Eye (tissue), 1 donor: ENCODE measurements around the gene CDH1.
"Not testable (repeated sequence)": the region's sequence is repeated elsewhere in the genome, so short reads cannot be mapped to it uniquely, and the experiment has no call there.

Experiments
- DNase-seq: peaks from one replicate; pipeline ENCODE4 v3.0.0-alpha.2; 2015

CDH1 gene

DNA sequence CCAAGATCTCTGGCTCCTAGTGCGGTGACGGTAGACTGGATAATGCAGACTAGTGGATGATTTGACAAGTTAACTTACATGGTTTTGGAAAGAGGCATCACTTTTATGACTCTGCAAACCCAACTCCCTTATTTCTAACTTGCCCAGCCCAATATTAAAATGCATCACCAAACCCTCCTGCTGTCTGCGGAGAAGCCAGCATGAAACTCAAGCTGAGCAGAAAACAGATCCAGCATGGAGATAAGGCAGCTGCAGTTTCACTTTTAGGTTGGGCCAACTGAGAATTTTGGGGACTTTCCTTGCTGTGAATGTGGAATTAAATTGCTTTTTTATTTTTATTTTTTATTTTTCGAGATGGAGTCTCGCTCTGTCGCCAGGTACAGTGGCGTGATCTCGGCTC lies 27.8 kb downstream of the CDH1 start:
- DNase-seq = no peak

DNA sequence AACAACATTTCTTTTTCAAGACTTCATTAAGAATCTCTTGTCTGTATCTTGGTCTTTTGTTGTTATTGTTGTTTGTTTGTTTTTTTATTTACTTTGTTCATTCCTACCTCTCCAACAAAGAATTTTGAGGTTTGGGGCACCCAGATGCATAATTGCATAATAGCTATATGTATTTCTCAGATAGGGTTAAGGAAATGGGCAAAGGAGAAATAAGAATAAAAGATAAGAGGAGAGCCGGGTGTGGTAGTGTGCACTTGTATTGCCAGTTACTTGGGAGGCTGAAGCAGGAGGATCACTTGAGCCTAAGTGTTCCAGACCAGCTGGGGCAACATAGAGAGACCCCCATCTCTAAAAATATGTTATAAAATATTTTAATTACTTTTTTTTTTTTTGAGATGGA lies 30.5 kb downstream of the CDH1 start:
- no peak for DNase-seq

DNA sequence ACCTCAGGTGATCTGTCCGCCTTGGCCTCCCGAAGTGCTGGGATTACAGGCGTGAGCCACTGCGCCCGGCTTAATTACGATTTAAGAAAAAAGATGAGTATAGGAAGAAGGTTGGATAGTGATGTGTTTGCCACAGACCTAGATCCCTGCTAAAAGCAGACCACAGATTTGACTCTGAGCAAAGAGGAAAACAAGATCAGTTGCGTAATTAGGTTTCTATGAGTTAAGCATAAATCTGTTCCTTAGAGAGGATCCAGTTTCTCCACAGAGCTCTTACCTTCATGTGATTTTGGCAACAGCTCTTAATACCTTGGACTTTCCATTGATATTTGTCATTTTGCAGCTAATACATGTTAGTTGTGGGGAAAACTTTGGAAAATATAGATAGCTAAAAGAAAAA lies 31.1 kb downstream of the CDH1 start:
- no peak for DNase-seq

DNA sequence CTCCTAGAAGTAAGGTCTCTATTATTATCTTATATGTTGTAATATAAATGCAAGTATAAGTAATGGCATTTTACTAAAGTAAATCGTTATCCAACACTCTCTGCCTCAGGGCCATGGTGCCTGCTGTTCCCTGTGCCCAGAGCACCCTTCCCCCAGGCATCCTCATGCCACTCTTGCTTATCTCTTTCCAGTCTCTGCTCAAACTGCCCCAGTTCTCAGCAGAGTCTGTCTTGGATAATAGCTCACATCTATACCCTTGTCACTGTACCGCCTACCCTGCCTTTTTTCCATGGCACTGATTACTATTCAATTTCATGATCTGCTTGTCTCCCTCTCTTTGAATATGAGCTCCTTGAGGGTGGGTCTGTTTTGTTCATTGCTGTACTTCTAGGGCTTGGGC lies 31.7 kb downstream of the CDH1 start:
- no peak for DNase-seq

DNA sequence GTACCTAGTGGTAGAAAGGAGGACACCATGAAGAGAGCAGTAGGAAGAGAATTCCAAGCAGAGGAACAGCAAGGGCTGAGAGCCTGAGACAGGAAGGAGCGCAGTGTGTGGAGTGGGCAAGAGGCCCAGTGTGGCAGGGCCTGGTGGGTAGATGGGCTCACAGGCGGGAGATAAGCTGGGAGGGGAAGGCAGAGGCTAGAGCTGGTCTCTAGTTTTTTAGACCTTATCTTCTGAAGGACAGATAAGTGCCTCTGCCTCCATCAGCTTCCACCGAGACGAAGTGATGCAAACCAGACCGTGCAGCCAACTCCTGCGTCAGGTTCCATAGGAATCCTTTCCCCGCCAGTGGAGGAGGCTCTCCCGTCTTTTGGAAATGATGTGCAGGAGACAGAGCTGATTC lies 33.6 kb downstream of the CDH1 start:
- no peak for DNase-seq

DNA sequence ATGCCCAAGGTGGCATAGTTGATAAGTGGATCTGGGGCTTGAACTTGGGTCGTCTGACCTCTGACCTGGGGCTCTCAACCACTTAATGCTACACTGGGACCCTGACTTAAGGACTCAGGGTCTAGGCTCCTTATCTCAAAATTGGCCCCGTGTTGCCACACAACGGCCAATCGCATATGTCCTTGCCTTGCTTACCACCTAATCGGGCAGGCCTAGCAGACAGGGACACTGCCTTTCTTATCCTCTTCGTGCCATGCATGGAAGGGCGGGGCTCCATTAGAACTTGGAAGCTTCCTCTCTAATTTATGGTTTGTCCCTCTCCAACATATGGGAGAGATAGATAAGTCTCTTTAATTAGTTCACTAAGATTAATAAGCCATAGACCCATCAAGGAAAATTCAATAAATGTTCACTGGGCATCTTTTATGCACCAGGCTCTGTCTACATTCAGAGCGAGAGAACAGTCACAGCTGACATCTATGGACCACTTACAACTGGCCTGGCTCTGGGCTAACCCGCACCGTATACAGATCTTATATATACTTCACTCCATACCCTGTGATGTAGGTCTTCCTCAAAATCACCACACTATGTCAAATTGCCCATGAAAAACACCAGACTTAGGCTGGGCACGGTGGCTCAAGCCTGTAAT lies 35.1 kb downstream of the CDH1 start:
- no peak for DNase-seq

DNA sequence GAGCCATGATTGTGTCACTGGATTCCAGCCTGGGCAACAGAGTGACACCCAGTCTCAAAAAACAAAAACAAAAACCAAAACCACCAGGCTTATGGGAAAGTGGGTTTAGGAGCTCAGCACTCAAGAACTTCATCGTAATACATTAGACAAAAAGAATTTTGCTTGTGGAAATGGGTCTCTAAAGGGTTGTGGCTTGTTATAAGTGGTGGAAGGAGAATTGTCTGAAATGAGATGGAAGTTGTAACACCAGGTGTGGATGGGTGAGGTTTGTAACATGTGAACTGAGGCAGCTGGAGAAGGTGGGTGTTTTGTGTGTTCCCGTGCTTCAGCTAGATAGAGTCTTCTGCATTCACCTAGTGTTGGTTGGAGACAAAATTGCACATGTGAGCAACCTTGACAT lies 35.8 kb downstream of the CDH1 start:
- DNase-seq = no peak

DNA sequence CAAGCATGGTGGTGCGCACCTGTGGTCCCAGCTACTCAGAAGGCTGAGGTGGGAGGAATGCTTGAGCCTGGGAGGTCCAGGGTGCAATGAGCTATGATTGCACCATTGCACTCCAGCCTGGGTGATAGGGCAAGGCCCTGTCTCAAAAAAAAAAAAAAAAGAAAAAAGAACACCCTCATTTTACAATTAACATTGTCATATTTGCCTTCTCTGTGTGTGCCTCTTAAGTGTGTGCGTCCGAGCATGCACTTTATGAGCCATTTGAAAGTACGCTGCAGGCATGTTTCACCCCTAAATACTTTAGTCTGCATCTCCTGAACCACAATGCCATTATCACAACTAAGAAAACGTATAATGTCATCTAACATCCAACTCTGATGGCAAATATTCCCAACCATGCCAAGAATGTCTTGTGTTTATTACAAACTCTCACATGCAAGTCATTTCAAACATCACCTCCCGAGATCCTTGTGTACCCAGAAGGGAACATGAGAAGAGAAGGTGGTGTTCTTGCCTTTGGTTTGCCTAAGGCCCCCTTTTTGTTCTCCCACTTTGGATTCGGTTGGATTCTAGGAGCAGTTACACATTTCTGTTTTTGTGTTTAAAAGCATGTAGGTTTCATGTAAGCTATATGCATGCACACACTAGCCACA lies 38.0 kb downstream of the CDH1 start:
- no peak for DNase-seq

DNA sequence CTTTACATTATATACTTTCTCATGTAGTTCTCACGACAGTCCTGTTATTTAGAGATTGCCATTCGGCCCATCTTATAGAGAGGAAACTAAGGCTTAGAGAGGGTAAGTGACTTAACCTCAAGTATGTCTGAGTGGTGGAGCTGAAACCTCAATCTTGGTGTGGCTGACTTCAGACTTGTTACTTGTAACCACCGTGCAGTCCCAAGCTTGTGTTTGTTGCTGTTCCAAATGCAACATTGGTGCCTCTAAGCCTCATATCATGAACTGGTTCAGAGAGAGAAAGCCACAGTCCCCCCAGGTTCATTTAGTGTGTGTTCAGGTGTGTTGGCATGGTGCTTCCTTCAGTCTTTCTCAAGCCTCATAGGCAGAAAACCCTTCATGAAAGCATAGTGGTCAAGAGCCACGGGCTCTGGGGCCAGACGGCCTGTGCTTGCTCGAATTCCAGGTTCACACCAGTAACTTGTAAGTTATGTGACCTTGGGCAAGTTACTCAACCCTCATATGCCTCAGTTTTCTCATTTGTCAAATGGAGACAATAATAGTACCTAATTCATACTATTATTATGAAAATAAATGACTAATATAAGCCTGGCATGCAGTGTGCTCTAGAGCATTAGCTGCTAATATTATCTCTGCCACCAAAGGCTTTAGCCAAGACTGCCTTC lies 39.9 kb downstream of the CDH1 start:
- DNase-seq = no peak

DNA sequence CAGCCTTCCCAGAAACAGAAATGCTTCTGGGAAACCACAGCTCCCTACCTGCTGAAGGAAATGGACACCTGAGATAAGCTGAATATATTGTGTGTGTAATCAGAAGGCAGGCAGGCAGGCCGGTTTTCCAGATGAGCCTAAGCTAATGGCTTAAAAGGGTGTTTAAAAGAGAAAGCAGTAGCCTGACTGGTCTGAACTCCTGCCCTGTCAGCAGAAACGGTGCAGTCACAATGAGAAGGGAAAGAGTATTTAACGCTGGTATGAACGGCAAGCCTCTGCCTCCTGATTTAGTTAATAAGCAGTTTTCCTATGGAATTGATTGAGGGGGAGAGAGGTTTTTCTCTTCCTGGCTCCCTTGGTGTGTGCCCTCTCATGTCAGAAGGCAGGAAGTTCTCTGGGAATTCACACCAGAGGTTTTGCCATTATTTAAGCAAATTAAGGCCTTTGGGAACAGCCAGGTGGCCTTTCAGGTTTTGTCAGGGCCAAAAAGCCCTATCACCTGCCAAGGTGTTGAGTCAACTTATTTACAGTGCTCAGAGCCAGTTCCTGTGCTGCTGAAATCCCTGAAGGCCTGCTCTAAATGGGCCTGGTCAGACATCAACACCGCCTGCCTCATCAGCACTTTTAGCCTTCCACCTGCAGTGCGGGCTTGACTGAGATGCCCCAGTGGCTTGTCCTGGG lies 41.6 kb downstream of the CDH1 start:
- DNase-seq = peak; percentile 14

DNA sequence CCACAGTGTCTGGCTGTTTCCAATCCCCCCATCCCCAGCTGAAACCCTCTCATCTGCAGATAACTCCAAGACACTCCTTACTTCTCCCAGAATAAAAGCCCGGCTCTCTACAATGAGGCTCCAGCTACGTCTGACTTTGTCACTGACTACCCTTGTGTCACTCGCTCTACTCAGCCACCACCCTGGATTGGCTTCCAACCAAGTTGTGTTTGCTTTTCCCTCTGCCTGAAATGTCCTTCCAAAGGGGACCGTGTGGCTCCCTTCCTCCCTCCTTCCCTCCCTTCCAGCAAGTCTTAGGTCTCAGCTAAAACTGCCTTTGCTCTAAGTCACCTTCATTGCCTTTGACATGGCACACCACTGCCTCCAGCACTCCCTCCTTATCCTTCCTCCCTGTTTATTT lies 42.8 kb downstream of the CDH1 start:
- no peak for DNase-seq

DNA sequence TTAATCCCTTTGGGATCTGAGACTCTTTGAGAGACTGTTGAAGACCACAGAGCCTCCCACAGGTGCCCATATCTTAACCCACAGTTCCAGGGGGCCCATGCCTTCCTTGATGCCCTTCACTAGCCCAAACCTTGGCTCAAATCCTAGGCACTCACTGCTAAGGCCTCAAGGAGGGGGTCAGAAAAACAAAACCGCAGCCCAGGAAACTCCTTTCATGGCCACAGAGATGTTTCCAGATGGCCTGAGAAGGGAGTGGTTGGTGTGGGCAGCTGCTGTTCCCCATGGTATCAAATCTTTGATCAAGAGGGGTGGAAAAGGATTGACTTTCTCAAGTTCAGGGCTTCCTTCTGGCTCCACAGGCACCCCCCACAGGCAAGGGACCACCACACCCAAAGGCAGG lies 44.7 kb downstream of the CDH1 start:
- no peak for DNase-seq

DNA sequence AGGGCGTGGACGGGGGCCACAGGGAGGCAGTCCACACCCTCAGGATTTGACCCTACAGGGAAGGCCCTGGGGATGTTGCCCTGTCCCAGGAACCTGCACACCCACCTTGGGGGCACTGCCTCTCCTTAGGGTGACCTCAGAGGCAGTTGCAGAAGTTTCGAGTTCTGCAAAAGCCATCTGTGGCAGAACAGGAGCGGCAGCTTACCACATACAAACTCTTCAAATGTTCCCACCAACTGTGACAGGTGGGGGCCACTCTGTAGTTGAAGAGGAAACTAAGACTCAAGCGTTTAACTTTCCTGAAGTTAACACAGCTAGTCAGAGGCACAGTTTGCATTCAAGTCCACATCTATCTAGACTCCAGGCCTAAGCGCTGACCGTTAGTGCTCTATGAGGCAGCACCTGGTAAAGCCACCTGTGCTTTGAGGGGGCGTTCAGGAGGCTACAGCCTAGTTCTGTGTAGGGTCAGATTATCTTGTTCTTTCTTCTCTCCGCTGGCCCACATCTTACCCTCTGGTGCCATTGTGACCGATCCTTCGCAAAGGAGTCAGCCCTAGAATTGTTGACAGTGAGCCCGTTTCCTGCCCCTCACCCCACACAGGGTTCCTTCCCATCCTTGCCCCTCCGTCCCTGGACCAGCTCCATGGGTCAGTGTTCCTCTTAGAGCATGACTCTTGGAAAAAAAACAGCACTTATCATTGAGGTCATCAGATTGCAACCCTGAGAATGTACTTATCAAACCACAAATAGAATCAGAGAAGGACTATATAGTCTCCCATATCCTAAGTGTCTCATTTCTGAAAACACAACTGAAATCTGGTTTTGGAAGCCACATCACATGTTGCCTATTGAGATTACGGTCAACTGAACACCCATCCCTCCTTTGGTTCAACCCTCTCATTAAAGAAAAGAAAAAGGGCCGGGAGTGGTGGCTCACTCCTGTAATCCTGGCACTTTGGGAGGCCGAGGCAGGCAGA lies 45.4 kb downstream of the CDH1 start:
- DNase-seq = no peak

DNA sequence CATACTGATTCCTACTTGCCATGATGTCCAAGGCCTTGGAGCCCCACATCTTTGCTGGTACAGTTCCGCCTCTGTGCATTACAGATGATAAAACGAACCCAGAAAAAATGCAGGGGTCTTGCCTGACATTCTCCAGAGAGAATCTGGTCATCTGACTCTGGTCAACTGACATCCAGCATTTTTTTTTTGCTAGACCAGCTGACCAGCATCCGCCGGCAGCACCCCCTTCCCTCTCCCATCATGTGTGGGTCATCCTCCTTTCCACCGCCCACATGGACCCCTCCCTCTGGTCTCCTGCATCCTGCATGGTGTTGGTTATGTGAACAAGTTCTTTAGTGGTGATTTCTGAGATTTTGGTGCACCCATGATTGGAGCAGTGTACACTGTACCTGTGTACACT lies 47.1 kb downstream of the CDH1 start:
- no peak for DNase-seq

DNA sequence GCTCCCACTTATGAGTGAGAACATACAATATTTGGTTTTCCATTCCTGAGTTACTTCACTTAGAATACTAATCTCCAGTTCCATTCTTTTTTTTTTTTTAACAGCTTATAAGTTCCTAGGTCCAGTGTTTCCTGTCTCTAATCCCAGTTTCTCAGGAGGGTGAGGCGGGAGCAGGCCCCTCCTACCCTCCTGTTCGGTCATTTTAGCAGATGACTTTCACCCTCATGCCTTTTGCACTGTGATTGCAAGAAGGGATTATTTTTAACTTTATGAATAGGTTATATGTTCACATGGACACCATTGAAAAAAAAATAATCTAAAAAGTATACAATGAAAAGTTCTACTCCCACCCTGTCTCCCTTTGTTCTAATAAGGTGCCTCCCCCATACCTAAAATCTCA lies 47.6 kb downstream of the CDH1 start:
- no peak for DNase-seq

DNA sequence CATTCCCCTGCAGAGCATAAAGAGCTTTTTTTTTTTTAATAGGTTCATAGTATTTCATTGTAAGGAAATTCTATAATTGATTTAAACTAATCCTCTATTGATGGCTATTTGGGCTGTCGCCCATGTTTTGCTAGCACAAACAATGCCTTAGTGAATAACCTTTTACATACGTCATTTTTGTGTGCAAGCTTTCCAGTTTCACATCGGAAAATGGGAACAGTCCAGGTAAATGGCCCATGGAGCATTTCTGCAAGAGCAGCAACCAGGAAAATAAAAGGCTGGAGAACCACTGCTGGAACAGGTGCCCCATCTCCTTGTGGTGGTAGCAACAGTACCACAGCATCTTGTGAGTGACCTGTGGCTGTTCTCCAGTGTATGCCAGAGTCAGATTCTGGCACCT lies 48.6 kb downstream of the CDH1 start:
- no peak for DNase-seq

DNA sequence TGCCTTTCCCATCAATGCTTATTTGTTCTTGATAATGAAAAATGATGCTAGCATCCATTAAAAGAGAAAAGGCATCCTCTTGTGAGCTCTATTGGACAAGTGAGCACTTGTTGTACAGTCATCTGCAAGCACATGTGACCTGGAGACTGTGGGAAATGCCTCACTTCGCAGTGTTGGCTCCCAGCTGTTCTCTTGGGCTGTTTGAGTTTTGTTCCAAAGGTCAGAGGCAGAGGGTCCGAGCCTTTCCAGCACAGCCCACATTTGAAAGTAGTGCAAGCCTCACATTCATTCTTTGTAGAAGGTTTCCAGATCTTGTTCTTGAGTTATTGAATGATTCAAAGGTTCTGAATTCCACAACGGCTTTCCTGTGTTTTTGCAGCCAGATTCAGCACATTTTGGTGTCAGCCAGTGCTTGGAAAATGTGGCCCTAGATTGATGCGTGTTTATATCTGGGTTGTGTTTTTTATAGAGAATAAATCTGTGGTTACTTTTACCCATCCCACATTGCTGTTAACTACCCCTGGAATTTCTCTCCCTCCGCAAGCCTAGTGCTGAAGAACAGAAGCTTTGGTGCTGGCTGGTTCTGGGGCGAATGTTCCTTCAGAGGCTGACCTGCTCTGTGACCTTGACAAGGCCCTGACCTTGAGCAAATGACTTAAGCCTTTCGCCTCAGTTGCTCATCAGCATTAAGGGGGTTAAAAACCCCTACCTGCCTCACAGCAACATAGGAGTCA lies 49.8 kb downstream of the CDH1 start:
- peak; percentile 35 for DNase-seq

DNA sequence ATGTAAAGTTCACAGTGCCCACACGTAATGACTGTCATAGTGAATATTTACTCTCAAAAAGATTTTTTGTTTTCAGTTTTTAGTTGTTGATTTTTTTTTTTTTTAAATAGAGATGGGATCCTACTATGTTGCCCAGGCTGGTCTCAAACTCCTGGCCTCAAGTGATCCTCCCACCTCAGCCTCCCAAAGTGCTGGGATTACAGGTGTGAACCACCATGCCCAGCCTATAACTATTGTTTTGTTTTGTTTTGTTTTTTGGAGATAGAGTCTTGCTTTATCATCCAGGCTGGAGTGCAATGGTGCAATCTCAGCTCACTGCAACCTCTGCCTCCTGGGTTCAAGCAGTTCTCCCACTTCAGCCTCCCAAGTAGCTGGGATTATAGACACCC lies 50.3 kb downstream of the CDH1 start:
- DNase-seq = not testable (repeated sequence)

DNA sequence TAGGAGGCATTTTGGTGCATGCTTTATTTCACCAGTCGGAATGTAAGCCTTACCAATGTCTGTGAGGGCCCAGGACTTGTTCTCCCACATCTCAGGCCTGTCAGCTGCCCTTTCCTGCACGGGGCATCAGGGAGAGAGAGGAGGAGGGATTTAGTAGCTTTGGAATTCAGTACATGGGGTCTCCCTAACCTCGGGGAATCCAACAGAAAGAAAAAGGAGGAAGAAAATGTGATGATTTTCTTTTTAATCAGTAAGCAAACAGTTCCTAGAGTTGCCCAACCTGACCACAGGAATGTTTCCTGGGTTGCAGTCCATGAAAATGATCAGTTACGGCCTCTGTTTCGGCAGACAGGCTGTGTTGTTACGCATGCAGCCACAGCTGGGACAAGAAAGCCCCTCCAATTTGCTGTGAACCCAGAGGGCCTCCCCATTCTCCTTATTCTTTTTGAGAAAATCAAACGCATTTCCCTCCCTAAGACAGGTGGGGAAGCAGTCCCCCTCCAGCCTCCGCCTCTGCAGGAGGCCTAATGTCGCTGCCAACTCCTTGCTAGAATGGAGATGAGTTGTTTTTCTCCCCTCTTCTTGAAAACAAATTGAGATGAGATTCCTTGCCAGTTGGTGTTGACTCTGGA lies 53.2 kb downstream of the CDH1 start:
- DNase-seq = peak; percentile 48

DNA sequence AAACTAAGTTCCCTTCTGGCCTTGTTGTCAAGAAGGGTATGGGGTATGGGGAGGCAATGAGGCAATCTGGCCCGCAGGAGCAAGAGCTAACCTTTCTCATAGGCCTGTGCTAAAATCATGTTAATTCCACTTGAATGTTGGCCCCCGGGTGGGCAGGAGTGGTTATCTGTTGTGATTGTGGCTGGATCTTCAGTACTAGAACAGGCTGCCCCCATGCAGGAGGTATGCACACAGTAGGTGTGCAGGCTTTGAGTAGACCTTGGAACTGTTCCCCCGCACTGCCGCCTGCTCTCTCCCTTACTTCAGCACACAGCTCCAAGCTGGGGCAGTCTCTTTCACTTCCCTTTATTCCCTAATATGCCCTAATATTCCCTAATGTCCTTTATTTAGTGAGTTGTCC lies 53.9 kb downstream of the CDH1 start:
- no peak for DNase-seq
